Neural progenitor cell (in vitro differentiated cells): ENCODE measurements around the gene TRIP13. TPM values are rescaled to one million over a fixed set of nuclear protein-coding genes. Genes with fewer than 3 reads are reported as not detected.

ENCODE experiments used
- DNase-seq: peaks from one replicate; pipeline ENCODE4 v3.0.0-alpha.2; 2016; ENCODE audit warnings: low spot score
- H2AFZ ChIP-seq: fragments of 200-600 bp; sonication (generic); replicated peaks from 2 replicates; pipeline ENCODE4 v1.6.1; 2016; ENCODE audit warnings: antibody characterized with exemption
- H3F3A ChIP-seq: fragments of 200-600 bp; sonication (generic); 2 replicates; pipeline ENCODE4 v1.6.1; 2016; ENCODE audit warnings: antibody characterized with exemption, low read depth
- H3K27ac ChIP-seq: fragments of 200-600 bp; sonication (generic); 2 replicates; pipeline ENCODE4 v1.5.1; 2016; ENCODE audit warnings: mild to moderate bottlenecking
- H3K27me3 ChIP-seq: fragments of 200-600 bp; sonication (generic); 2 replicates; pipeline ENCODE4 v1.6.1; 2016; ENCODE audit warnings: mild to moderate bottlenecking, moderate library complexity
- H3K36me3 ChIP-seq: fragments of 200-600 bp; sonication (generic); 2 replicates; pipeline ENCODE4 v1.5.1; 2016
- H3K4me1 ChIP-seq: fragments of 200-600 bp; sonication (generic); 2 replicates; pipeline ENCODE4 v1.6.1; 2016; ENCODE audit warnings: mixed run types
- H3K4me2 ChIP-seq: fragments of 200-600 bp; sonication (generic); 2 replicates; pipeline ENCODE4 v1.6.1; 2016
- H3K4me3 ChIP-seq: fragments of 200-600 bp; sonication (generic); 2 replicates; pipeline ENCODE4 v1.5.1; 2016
- H3K79me2 ChIP-seq: fragments of 200-600 bp; sonication (generic); 2 replicates; pipeline ENCODE4 v1.6.1; 2016; ENCODE audit warnings: low read depth
- H3K9ac ChIP-seq: fragments of 200-600 bp; sonication (generic); 2 replicates; pipeline ENCODE4 v1.6.1; 2016
- H3K9me3 ChIP-seq: fragments of 200-600 bp; sonication (generic); 2 replicates; pipeline ENCODE4 v1.5.1; 2016; ENCODE audit warnings: low read depth
- H4K20me1 ChIP-seq: fragments of 200-600 bp; sonication (generic); 2 replicates; pipeline ENCODE4 v1.6.1; 2016; ENCODE audit warnings: low read depth
- H3K27ac Mint-ChIP-seq: 3 replicates; pipeline ENCODE4 v1.8.0; 2021; ENCODE audit warnings: mixed read lengths
- H3K27me3 Mint-ChIP-seq: 2 replicates; pipeline ENCODE4 v1.8.0; 2022; ENCODE audit warnings: low read depth, mild to moderate bottlenecking, inconsistent platforms, moderate library complexity, mixed read lengths; ENCODE audit not compliant: insufficient read depth
- H3K36me3 Mint-ChIP-seq: 3 replicates; pipeline ENCODE4 v1.8.0; 2021; ENCODE audit warnings: mixed read lengths
- H3K4me1 Mint-ChIP-seq: 3 replicates; pipeline ENCODE4 v1.8.0; 2021; ENCODE audit warnings: mixed read lengths
- H3K4me3 Mint-ChIP-seq: 3 replicates; pipeline ENCODE4 v1.8.0; 2021; ENCODE audit warnings: mild to moderate bottlenecking, moderate library complexity, mixed read lengths
- H3K9me3 Mint-ChIP-seq: 3 replicates; pipeline ENCODE4 v1.8.0; 2020; ENCODE audit warnings: mixed read lengths
- EZH2 ChIP-seq: fragments of 200-600 bp; sonication (generic); IDR thresholded peaks from 2 replicates; pipeline ENCODE4 v1.6.1; 2017; ENCODE audit warnings: antibody characterized with exemption, mild to moderate bottlenecking, moderate library complexity
- EZH2phosphoT487 ChIP-seq: fragments of 200-600 bp; sonication (generic); IDR thresholded peaks from 2 replicates; pipeline ENCODE4 v1.6.1; 2017; ENCODE audit warnings: antibody characterized with exemption
- total RNA-seq: library from RNA; depleted of rRNA; stranded (reverse); fragments of >200 nt; gene quantifications from 2 replicates; pipeline ENCODE4 v1.2.3, GENCODE V29; 2015; ENCODE audit warnings: low replicate concordance
- TF ChIP-seq, protein P1 (sequence below): fragments of 200-600 bp; sonication (generic); IDR thresholded peaks from 2 replicates; pipeline ENCODE4 v1.5.1; 2017; ENCODE audit warnings: antibody characterized with exemption, mild to moderate bottlenecking

TRIP13 gene
- total RNA-seq, 1 donor from 2014 or later: 32.3 TPM

DNA sequence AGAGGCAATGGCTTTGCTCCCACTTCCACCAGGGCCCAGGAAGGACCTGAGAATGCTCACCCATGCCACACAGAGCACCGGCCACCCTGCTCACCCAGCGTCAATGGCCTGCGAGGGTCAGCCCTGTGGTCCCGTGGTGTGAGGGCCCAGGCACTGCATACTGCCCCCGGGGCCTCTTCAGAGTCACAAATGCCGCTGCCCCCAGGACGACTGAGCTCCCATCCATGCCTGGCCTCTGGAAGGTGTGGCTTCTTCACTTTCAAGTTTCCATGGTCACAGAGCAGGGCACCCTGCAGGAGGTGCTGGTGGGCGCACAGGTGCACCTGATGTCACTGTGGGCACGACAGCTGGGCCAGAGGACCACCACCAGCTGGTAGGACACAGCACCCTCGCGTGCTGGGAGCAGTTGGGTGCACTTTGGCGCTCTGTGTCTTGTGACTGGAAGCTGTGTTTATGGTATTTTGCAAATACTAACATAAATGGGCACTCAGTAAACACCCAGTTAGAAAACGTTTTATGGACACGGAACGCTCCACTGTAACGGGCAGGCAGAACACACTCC lies 29.4 kb upstream of the TRIP13 start:
- Histone ChIP-seq H3K9me3 (no peaks in the 10 kb centered on the region), H4K20me1 (peaks cover 5% of the 10 kb centered on the region), H2AFZ (no peak overlapping the region), H3K36me3 (no peaks in the 10 kb centered on the region), H3K9ac (no peak overlapping the region), H3K4me1 (no peaks in the 10 kb centered on the region), H3K4me2 (no peak overlapping the region), H3K27me3 (no peaks in the 10 kb centered on the region), H3K27ac (no peak overlapping the region), H3K79me2 (no peaks in the 10 kb centered on the region), H3F3A (no peaks in the 10 kb centered on the region), H3K4me3 (no peak overlapping the region)
- H3K36me3 Mint-ChIP-seq: peaks cover 17% of the 10 kb centered on the region
- no peak for TF ChIP-seq EZH2phosphoT487
- TF ChIP-seq EZH2: no peak
- no peak overlapping the region for H3K4me3 Mint-ChIP-seq
- no peaks in the 10 kb centered on the region for H3K4me1 Mint-ChIP-seq
- no peaks in the 10 kb centered on the region for H3K9me3 Mint-ChIP-seq
- H3K27me3 Mint-ChIP-seq: peaks cover 9% of the 10 kb centered on the region
- H3K27ac Mint-ChIP-seq: no peak overlapping the region
- no peak for DNase-seq

DNA sequence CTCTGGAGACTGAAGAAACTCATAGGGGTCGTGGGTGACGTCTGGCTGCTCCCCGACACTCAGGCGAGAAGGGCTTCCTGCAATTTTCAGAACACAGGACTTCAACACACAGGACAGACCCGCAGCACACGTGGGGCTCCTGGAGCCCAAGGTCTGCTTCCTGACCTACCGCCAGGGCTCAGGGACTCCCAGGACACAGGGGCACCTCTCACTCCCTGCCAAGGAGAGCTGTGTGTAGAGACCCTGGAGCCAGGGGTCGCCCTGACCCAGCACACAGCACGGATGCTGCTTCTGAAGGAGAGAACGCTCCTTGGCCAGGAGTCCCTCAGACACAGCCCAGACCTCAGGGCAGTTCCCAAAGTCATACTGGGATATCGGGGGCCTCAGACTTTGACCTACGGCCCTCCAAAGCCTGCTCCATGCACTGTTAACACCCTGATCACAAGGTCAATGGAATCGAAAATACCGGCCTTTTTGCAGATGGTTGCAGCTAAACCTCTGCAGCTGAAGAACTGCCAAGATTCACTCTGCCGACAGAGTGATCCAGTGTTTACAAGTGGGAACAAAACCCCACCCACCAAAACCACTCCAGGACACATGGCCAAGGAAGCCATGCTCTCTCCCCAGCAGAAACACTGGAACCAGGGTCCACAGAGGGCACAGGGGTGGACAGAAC lies 28.1 kb upstream of the TRIP13 start:
- Histone ChIP-seq H3K79me2 (no peaks in the 10 kb centered on the region), H3K4me3 (no peak overlapping the region), H4K20me1 (peaks cover 5% of the 10 kb centered on the region), H3K36me3 (no peaks in the 10 kb centered on the region), H3K27ac (no peak overlapping the region), H3K9me3 (no peaks in the 10 kb centered on the region), H3K4me2 (no peak overlapping the region), H3K4me1 (no peaks in the 10 kb centered on the region), H3F3A (no peaks in the 10 kb centered on the region), H3K9ac (no peak overlapping the region), H2AFZ (no peak overlapping the region), H3K27me3 (no peaks in the 10 kb centered on the region)
- H3K4me3 Mint-ChIP-seq: no peak overlapping the region
- H3K36me3 Mint-ChIP-seq: peaks cover 25% of the 10 kb centered on the region
- TF ChIP-seq, protein P1, sequence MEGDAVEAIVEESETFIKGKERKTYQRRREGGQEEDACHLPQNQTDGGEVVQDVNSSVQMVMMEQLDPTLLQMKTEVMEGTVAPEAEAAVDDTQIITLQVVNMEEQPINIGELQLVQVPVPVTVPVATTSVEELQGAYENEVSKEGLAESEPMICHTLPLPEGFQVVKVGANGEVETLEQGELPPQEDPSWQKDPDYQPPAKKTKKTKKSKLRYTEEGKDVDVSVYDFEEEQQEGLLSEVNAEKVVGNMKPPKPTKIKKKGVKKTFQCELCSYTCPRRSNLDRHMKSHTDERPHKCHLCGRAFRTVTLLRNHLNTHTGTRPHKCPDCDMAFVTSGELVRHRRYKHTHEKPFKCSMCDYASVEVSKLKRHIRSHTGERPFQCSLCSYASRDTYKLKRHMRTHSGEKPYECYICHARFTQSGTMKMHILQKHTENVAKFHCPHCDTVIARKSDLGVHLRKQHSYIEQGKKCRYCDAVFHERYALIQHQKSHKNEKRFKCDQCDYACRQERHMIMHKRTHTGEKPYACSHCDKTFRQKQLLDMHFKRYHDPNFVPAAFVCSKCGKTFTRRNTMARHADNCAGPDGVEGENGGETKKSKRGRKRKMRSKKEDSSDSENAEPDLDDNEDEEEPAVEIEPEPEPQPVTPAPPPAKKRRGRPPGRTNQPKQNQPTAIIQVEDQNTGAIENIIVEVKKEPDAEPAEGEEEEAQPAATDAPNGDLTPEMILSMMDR: no peak
- H3K4me1 Mint-ChIP-seq: no peaks in the 10 kb centered on the region
- peaks cover 2% of the 10 kb centered on the region for H3K27me3 Mint-ChIP-seq
- no peaks in the 10 kb centered on the region for H3K9me3 Mint-ChIP-seq
- no peak overlapping the region for H3K27ac Mint-ChIP-seq
- no peak for DNase-seq

DNA sequence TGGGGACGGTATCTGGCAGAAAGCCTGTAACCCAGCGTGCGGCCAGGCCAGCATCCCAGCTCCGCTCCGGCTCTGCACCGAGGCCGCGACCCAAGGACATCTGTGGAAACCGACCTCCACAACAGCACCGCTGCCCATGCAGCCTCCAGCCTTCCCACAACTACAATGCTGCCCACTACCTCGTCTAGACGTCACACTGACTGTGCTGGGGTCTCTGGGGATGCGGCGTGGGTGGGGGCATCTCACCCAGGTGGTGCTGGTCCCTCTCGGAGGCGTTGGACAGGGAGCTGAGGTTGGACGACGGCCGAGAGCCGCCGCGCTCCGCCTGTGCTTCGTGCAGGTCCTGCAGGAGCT lies 27.5 kb upstream of the TRIP13 start:
- Mint-ChIP-seq H3K27ac (no peak overlapping the region), H3K4me3 (no peak overlapping the region), H3K9me3 (no peaks in the 10 kb centered on the region), H3K4me1 (no peaks in the 10 kb centered on the region), H3K27me3 (peaks cover 2% of the 10 kb centered on the region), H3K36me3 (peaks cover 27% of the 10 kb centered on the region)
- Histone ChIP-seq H3K4me2 (no peak overlapping the region), H3K27me3 (no peaks in the 10 kb centered on the region), H3K4me1 (no peaks in the 10 kb centered on the region), H3F3A (no peaks in the 10 kb centered on the region), H3K4me3 (no peak overlapping the region), H3K9me3 (no peaks in the 10 kb centered on the region), H3K9ac (no peak overlapping the region), H2AFZ (no peak overlapping the region), H3K27ac (no peak overlapping the region), H3K79me2 (no peaks in the 10 kb centered on the region), H4K20me1 (peaks cover 5% of the 10 kb centered on the region), H3K36me3 (no peaks in the 10 kb centered on the region)
- TF ChIP-seq, protein P1: no peak
- TF ChIP-seq EZH2phosphoT487 (no peak), EZH2 (no peak)
- no peak for DNase-seq

DNA sequence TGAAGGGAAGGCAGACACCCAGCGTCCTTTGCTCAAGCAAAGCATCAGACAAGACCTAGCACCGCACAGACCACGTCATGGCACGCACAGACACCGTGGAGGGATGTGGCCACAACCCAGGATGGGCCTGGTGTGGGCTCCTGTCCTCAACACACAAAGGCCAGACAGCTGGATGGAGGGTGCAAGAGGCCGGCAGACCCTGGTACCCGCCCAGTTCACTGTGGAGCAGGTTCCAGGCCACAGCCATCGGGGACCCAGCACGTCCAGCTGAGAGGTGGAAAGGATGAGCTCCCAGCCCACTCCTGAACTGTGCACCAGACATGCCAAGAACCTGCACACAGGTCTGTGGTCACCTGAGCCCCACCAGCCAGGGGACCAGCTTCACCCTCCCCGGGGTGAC lies 26.9 kb upstream of the TRIP13 start:
- Histone ChIP-seq H3K4me2 (no peak overlapping the region), H3K9ac (no peak overlapping the region), H3K4me1 (no peaks in the 10 kb centered on the region), H3K79me2 (no peaks in the 10 kb centered on the region), H3F3A (no peaks in the 10 kb centered on the region), H2AFZ (no peak overlapping the region), H3K36me3 (no peaks in the 10 kb centered on the region), H3K27ac (no peak overlapping the region), H4K20me1 (peaks cover 5% of the 10 kb centered on the region), H3K4me3 (no peak overlapping the region), H3K9me3 (no peaks in the 10 kb centered on the region), H3K27me3 (no peaks in the 10 kb centered on the region)
- peaks cover 27% of the 10 kb centered on the region for H3K36me3 Mint-ChIP-seq
- no peak overlapping the region for H3K4me3 Mint-ChIP-seq
- no peak for DNase-seq
- no peaks in the 10 kb centered on the region for H3K9me3 Mint-ChIP-seq
- peaks cover 2% of the 10 kb centered on the region for H3K27me3 Mint-ChIP-seq
- H3K4me1 Mint-ChIP-seq: no peaks in the 10 kb centered on the region
- H3K27ac Mint-ChIP-seq: no peak overlapping the region
- TF ChIP-seq EZH2phosphoT487 (no peak), EZH2 (no peak)
- TF ChIP-seq, protein P1: no peak
